ENCODE measurements around the gene CCDC150. TPM values are rescaled to one million over a fixed set of nuclear protein-coding genes. Genes with fewer than 3 reads are reported as not detected.
"Not testable (repeated sequence)": the region's sequence is repeated elsewhere in the genome, so short reads cannot be mapped to it uniquely, and the experiment has no call there.

CCDC150 gene
- total RNA-seq, 1 experiment from 2014 or later: 19.0 TPM

DNA sequence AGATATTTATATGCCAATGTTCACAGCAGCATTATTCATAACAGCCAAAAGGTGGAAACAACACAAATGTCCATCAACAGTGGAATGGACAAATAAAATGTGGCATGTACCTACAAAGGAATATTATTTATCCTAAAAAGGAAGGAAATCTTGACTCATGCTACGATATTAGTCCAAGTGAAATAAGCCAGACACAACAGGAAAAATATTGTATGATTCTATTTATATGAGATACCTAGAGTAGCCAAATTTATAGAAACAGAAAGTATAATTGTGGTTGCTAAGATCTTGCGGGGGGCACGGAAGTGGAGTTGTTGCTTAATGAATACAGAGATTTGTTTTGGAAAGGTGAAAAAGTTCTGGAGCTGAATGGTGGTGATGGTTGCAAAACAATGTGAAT is 33.0 kb upstream of the CCDC150 start:
- no peak for ATAC-seq
- in situ Hi-C loops (cut with HindIII; ENCODE audit: low pct_unique_long_range_greater_than_20kb, low sequenced_read_pairs): no loop called here

DNA sequence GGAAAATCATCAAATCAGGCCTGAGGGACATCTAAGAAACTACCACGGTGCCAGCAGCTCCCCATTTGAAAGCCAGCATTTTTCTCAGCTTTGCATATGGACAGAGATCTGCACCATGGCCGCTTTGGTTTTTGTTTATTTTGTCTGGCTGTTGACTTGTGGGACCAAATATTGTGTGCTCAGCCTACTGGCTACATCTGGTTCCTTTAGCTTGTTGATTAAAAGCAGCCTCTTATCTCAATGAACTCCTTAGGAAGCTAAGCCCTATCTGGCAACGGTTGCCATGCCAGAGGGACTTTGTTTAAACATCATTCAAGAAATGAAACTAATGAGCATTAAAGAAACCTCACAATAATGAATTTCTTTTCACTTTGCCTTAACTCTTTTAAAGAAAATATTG is 32.4 kb upstream of the CCDC150 start:
- peaks cover 3% of the 10 kb centered on the region; the same call in 1 of the 2 replicates for H3K4me1 ChIP-seq (ENCODE audit: control insufficient read depth, insufficient read depth, low read length)
- in situ Hi-C loops (cut with HindIII; ENCODE audit: low pct_unique_long_range_greater_than_20kb, low sequenced_read_pairs): no loop called here
- no peak overlapping the region for H3K4me3 ChIP-seq (ENCODE audit: low read depth in 2 of 2, low read length in 2 of 2)
- TF ChIP-seq, protein P1, sequence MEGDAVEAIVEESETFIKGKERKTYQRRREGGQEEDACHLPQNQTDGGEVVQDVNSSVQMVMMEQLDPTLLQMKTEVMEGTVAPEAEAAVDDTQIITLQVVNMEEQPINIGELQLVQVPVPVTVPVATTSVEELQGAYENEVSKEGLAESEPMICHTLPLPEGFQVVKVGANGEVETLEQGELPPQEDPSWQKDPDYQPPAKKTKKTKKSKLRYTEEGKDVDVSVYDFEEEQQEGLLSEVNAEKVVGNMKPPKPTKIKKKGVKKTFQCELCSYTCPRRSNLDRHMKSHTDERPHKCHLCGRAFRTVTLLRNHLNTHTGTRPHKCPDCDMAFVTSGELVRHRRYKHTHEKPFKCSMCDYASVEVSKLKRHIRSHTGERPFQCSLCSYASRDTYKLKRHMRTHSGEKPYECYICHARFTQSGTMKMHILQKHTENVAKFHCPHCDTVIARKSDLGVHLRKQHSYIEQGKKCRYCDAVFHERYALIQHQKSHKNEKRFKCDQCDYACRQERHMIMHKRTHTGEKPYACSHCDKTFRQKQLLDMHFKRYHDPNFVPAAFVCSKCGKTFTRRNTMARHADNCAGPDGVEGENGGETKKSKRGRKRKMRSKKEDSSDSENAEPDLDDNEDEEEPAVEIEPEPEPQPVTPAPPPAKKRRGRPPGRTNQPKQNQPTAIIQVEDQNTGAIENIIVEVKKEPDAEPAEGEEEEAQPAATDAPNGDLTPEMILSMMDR (IDR thresholded peaks at IDR 0.05): no peak
- no peak for TF ChIP-seq TCF7L2 (IDR thresholded peaks at IDR 0.05; ENCODE audit: low read depth, low read length)
- TF ChIP-seq, protein P2, sequence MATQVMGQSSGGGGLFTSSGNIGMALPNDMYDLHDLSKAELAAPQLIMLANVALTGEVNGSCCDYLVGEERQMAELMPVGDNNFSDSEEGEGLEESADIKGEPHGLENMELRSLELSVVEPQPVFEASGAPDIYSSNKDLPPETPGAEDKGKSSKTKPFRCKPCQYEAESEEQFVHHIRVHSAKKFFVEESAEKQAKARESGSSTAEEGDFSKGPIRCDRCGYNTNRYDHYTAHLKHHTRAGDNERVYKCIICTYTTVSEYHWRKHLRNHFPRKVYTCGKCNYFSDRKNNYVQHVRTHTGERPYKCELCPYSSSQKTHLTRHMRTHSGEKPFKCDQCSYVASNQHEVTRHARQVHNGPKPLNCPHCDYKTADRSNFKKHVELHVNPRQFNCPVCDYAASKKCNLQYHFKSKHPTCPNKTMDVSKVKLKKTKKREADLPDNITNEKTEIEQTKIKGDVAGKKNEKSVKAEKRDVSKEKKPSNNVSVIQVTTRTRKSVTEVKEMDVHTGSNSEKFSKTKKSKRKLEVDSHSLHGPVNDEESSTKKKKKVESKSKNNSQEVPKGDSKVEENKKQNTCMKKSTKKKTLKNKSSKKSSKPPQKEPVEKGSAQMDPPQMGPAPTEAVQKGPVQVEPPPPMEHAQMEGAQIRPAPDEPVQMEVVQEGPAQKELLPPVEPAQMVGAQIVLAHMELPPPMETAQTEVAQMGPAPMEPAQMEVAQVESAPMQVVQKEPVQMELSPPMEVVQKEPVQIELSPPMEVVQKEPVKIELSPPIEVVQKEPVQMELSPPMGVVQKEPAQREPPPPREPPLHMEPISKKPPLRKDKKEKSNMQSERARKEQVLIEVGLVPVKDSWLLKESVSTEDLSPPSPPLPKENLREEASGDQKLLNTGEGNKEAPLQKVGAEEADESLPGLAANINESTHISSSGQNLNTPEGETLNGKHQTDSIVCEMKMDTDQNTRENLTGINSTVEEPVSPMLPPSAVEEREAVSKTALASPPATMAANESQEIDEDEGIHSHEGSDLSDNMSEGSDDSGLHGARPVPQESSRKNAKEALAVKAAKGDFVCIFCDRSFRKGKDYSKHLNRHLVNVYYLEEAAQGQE (IDR thresholded peaks at IDR 0.05; ENCODE audit: insufficient read depth in 1 of 2, low read depth in 2 of 2, low read length in 1 of 2): no peak
- no peak for TF ChIP-seq SIN3A (IDR thresholded peaks at IDR 0.05; ENCODE audit: borderline replicate concordance, insufficient read depth, low read depth, low read length)
- TF ChIP-seq POLR2AphosphoS5 (IDR thresholded peaks at IDR 0.05; ENCODE audit: low read depth, low read length): no peak
- ChIA-PET CTCF (no interaction called here), POLR2A (interaction anchor here (0.6 kb wide), 1 partner anchor 61 kb away, joined by 20 read pairs; no protein-coding TSS in a partner anchor)
- intact Hi-C loops (cut with micrococcal nuclease; ENCODE audit: unreplicated experiment): no loop called here
- H3K36me3 ChIP-seq (ENCODE audit: control insufficient read depth, insufficient read depth, low read length): no peaks in the 10 kb centered on the region
- BruUV-seq (replicated peaks): no TSS peak
- ATAC-seq (no peak), DNase-seq (ENCODE audit: low read depth, low spot score) (no peak)
- H3K9me3 ChIP-seq (ENCODE audit: control insufficient read depth, insufficient read depth, low read depth, low read length): no peaks in the 10 kb centered on the region
- no peak overlapping the region for H3K27ac ChIP-seq (ENCODE audit: low read length)
- H3K27me3 ChIP-seq (ENCODE audit: control insufficient read depth, insufficient read depth, low read length): no peaks in the 10 kb centered on the region

More for the DNA sequence above, 33.0 kb upstream of the CCDC150 start:
- peaks cover 8% of the 10 kb centered on the region; the same call in 1 of the 2 replicates for H3K4me1 ChIP-seq (ENCODE audit: control insufficient read depth, insufficient read depth, low read length)
- H3K9me3 ChIP-seq (ENCODE audit: control insufficient read depth, insufficient read depth, low read depth, low read length): no peaks in the 10 kb centered on the region
- CTCF ChIA-PET: no interaction called here
- H3K27me3 ChIP-seq (ENCODE audit: control insufficient read depth, insufficient read depth, low read length): no peaks in the 10 kb centered on the region
- POLR2A ChIA-PET: no interaction called here
- no peak for TF ChIP-seq POLR2AphosphoS5 (IDR thresholded peaks at IDR 0.05; ENCODE audit: low read depth, low read length)
- TF ChIP-seq, protein P2 (IDR thresholded peaks at IDR 0.05; ENCODE audit: insufficient read depth in 1 of 2, low read depth in 2 of 2, low read length in 1 of 2): no peak
- TF ChIP-seq, protein P1 (IDR thresholded peaks at IDR 0.05): no peak
- TF ChIP-seq TCF7L2 (IDR thresholded peaks at IDR 0.05; ENCODE audit: low read depth, low read length): no peak
- TF ChIP-seq SIN3A (IDR thresholded peaks at IDR 0.05; ENCODE audit: borderline replicate concordance, insufficient read depth, low read depth, low read length): no peak
- H3K4me3 ChIP-seq (ENCODE audit: low read depth in 2 of 2, low read length in 2 of 2): no peak overlapping the region
- no peak for DNase-seq (ENCODE audit: low read depth, low spot score)
- no TSS peak for BruUV-seq (replicated peaks)
- intact Hi-C loops (cut with micrococcal nuclease; ENCODE audit: unreplicated experiment): no loop called here
- no peaks in the 10 kb centered on the region for H3K36me3 ChIP-seq (ENCODE audit: control insufficient read depth, insufficient read depth, low read length)
- no peak overlapping the region for H3K27ac ChIP-seq (ENCODE audit: low read length)

DNA sequence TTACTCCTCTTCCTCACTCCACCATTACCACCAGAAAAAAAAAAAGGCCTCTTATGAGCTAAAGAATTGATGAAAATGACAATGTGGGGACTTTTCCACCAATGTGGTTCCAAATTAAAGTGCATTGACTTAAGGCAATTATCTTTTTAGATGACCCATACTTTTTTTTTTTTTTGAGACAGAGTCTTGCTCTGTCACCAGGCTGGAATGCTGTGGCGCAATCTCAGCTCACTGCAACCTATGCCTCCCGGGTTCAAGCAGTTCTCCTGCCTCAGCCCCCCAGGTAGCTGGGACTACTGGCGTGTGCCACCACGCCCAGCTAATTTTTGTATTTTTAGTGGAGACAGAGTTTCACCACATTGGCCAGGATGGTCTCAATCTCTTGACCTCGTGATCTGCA is 31.6 kb upstream of the CCDC150 start:
- CTCF ChIA-PET; in situ Hi-C loops (cut with HindIII; ENCODE audit: low pct_unique_long_range_greater_than_20kb, low sequenced_read_pairs); H3K4me1 ChIP-seq (ENCODE audit: control insufficient read depth, insufficient read depth, low read length); H3K36me3 ChIP-seq (ENCODE audit: control insufficient read depth, insufficient read depth, low read length); DNase-seq (ENCODE audit: low read depth, low spot score); H3K4me3 ChIP-seq (ENCODE audit: low read depth in 2 of 2, low read length in 2 of 2); H3K27me3 ChIP-seq (ENCODE audit: control insufficient read depth, insufficient read depth, low read length); ATAC-seq; BruUV-seq (replicated peaks); H3K9me3 ChIP-seq (ENCODE audit: control insufficient read depth, insufficient read depth, low read depth, low read length); H3K27ac ChIP-seq (ENCODE audit: low read length); intact Hi-C loops (cut with micrococcal nuclease; ENCODE audit: unreplicated experiment); POLR2A ChIA-PET: not testable (repeated sequence)

Measured in Panc1 (cell line).